Smooth muscle cell (in vitro differentiated cells): ENCODE measurements around the gene GPER1. TPM values are rescaled to one million over a fixed set of nuclear protein-coding genes. Genes with fewer than 3 reads are reported as not detected.

ENCODE experiments used
- DNase-seq: peaks from one replicate; lab custom pipeline; 2025; ENCODE audit not compliant: unreplicated experiment; lab: John Stamatoyannopoulos, UW
- H2AFZ ChIP-seq: fragments of 200-600 bp; sonication (generic); 2 replicates; pipeline ENCODE4 v1.6.0; 2016; ENCODE audit warnings: antibody characterized with exemption, low read depth, mild to moderate bottlenecking
- H3F3A ChIP-seq: fragments of 200-600 bp; sonication (generic); 2 replicates; pipeline ENCODE4 v1.6.0; 2017; ENCODE audit warnings: antibody characterized with exemption, low read depth
- H3K27ac ChIP-seq: fragments of 200-600 bp; sonication (generic); 2 replicates; pipeline ENCODE4 v1.5.1; 2016; ENCODE audit warnings: low read depth, mild to moderate bottlenecking
- H3K27me3 ChIP-seq: fragments of 200-600 bp; sonication (generic); 2 replicates; pipeline ENCODE4 v1.6.1; 2016; ENCODE audit warnings: low read depth, mild to moderate bottlenecking
- H3K36me3 ChIP-seq: fragments of 200-600 bp; sonication (generic); 2 replicates; pipeline ENCODE4 v1.5.1; 2016; ENCODE audit warnings: low read depth
- H3K4me1 ChIP-seq: fragments of 200-600 bp; sonication (generic); 2 replicates; pipeline ENCODE4 v1.5.1; 2016; ENCODE audit warnings: low read depth
- H3K4me2 ChIP-seq: fragments of 200-600 bp; sonication (generic); 2 replicates; pipeline ENCODE4 v1.6.0; 2016; ENCODE audit warnings: mild to moderate bottlenecking
- H3K4me3 ChIP-seq: fragments of 200-600 bp; sonication (generic); 2 replicates; pipeline ENCODE4 v1.5.1; 2016; ENCODE audit warnings: mild to moderate bottlenecking
- H3K79me2 ChIP-seq: fragments of 200-600 bp; sonication (generic); 2 replicates; pipeline ENCODE4 v1.6.0; 2016; ENCODE audit warnings: low read depth, mild to moderate bottlenecking
- H3K9ac ChIP-seq: fragments of 200-600 bp; sonication (generic); 2 replicates; pipeline ENCODE4 v1.6.0; 2016; ENCODE audit warnings: low read depth
- H3K9me3 ChIP-seq: fragments of 200-600 bp; sonication (generic); replicated peaks from 2 replicates; pipeline ENCODE4 v1.5.1; 2016; ENCODE audit warnings: low read depth
- H4K20me1 ChIP-seq: fragments of 200-600 bp; sonication (generic); 2 replicates; pipeline ENCODE4 v1.6.0; 2016; ENCODE audit warnings: low read depth
- CTCF ChIP-seq: fragments of 200-600 bp; sonication (generic); IDR thresholded peaks from 2 replicates; pipeline ENCODE4 v1.5.1; 2017; ENCODE audit warnings: borderline replicate concordance, mild to moderate bottlenecking, antibody characterized with exemption; ENCODE audit not compliant: insufficient read depth, poor library complexity, severe bottlenecking
- WGBS: methylation state at CpG from one replicate; pipeline ENCODE4 v1.1.7; 2016; ENCODE audit warnings: low lambda C conversion rate; 5-methylcytosine and 5-hydroxymethylcytosine counted together
- polyA plus RNA-seq: library from polyadenylated mRNA; unstranded; fragments of >200 nt; fragmentation: Nextera tagmentation; extraction: Ambion mirVana; gene quantifications from 2 replicates; pipeline ENCODE4 v1.2.1, GENCODE V29; 2016
- total RNA-seq: library from RNA; depleted of rRNA; stranded (reverse); fragments of >200 nt; gene quantifications from 2 replicates; pipeline ENCODE4 v1.2.3, GENCODE V29; 2014

Gene GPER1
- total and polyA plus RNA-seq, 2 experiments from 2014 or later, result 1.3 to 2.3 TPM

- Histone ChIP-seq H3K9me3 (no peaks in the 10 kb centered on the region), H3K9ac (no peak overlapping the region), H3K27me3 (no peaks in the 10 kb centered on the region), H3K79me2 (no peaks in the 10 kb centered on the region), H3K4me1 (peaks cover 26% of the 10 kb centered on the region), H3K27ac (peak overlapping the region; percentile 80), H3K4me3 (no peak overlapping the region), H2AFZ (no peak overlapping the region), H4K20me1 (peaks cover 64% of the 10 kb centered on the region), H3K4me2 (peak overlapping the region; percentile 90), H3K36me3 (no peaks in the 10 kb centered on the region), H3F3A (no peaks in the 10 kb centered on the region)
- DNase-seq, result no peak
- TF ChIP-seq CTCF, result no peak
- 96% methylated on average over 11 of the region's 11 CpGs for WGBS
These were observed 1.9 kb upstream of the GPER1 start for GRCh38 chr7:1085910-1086421.

- TF ChIP-seq CTCF, result peak; percentile 100
- H4K20me1 ChIP-seq, result peaks cover 64% of the 10 kb centered on the region
- H2AFZ ChIP-seq, result no peak overlapping the region
- 16% methylated on average over 45 of the region's 45 CpGs for WGBS
- H3K9ac ChIP-seq, result peak overlapping the region; percentile 88
- H3F3A ChIP-seq, result no peaks in the 10 kb centered on the region
- peaks cover 26% of the 10 kb centered on the region for H3K4me1 ChIP-seq
- H3K27me3 ChIP-seq, result no peaks in the 10 kb centered on the region
- peak overlapping the region; percentile 47 for H3K4me3 ChIP-seq
- peak overlapping the region; percentile 90 for H3K4me2 ChIP-seq
- no peaks in the 10 kb centered on the region for H3K36me3 ChIP-seq
- H3K79me2 ChIP-seq, result no peaks in the 10 kb centered on the region
- H3K9me3 ChIP-seq, result no peaks in the 10 kb centered on the region
- DNase-seq, result peak; percentile 54
- peak overlapping the region; percentile 80 for H3K27ac ChIP-seq
These were observed 1.1 kb upstream of the GPER1 start for GRCh38 chr7:1086588-1087464.

GRCh38 chr7:1087465-1087814 lies 473 bp upstream of the GPER1 start:
- H3K9me3 ChIP-seq, result no peaks in the 10 kb centered on the region
- no peaks in the 10 kb centered on the region for H3K36me3 ChIP-seq
- peaks cover 58% of the 10 kb centered on the region for H4K20me1 ChIP-seq
- no peak overlapping the region for H2AFZ ChIP-seq
- H3K9ac ChIP-seq, result peak overlapping the region; percentile 88
- 13% methylated on average over 6 of the region's 6 CpGs for WGBS
- H3K27me3 ChIP-seq, result no peaks in the 10 kb centered on the region
- peaks cover 26% of the 10 kb centered on the region for H3K4me1 ChIP-seq
- H3K4me3 ChIP-seq, result peak overlapping the region; percentile 47
- H3K27ac ChIP-seq, result peak overlapping the region; percentile 80
- H3K4me2 ChIP-seq, result peak overlapping the region; percentile 90
- no peak for DNase-seq
- TF ChIP-seq CTCF, result no peak
- no peaks in the 10 kb centered on the region for H3K79me2 ChIP-seq
- H3F3A ChIP-seq, result no peaks in the 10 kb centered on the region
